Psoas muscle (tissue), 8 donors: ENCODE results near the gene ABLIM1. TPM values are rescaled to one million over a fixed set of nuclear protein-coding genes. Genes with fewer than 3 reads are reported as not detected.

Experiments used
- ATAC-seq, 4 donors: fragments of 200-7000 bp; cut with Tn5 transposase; one replicate each; pipeline ENCODE4 v1.9.1; 2020; ENCODE audit warnings: moderate library complexity in 3 of 4, mild to moderate bottlenecking in 2 of 4
- DNase-seq, 2 donors: peaks; one replicate each; pipeline ENCODE4 v3.0.0-alpha.2; 2020
- H3K27ac ChIP-seq: fragments of 200-600 bp; one replicate; pipeline ENCODE4 v1.8.0; 2022
- H3K27me3 ChIP-seq, 3 donors: fragments of 200-600 bp in 1 of 3; one replicate each; pipeline versions ENCODE4 v1.6.1 to v1.8.0; 2013 to 2022; ENCODE audit warnings: low read length in 2 of 3, mild to moderate bottlenecking in 2 of 3, moderate library complexity in 1 of 3; ENCODE audit not compliant: insufficient read depth in 3 of 3
- H3K36me3 ChIP-seq, 2 donors: fragments of 200-600 bp in 1 of 2; one replicate each; pipeline versions ENCODE4 v1.6.1 to v1.8.0; 2013 to 2022; ENCODE audit warnings: low read depth in 1 of 2, mild to moderate bottlenecking in 1 of 2, moderate library complexity in 1 of 2; ENCODE audit not compliant: insufficient read depth in 1 of 2
- H3K4me1 ChIP-seq: fragments of 200-600 bp; one replicate; pipeline ENCODE4 v1.8.0; 2022
- H3K4me3 ChIP-seq: fragments of 200-600 bp; one replicate; pipeline ENCODE4 v1.8.0; 2022; ENCODE audit warnings: mild to moderate bottlenecking
- H3K9me3 ChIP-seq: fragments of 200-600 bp; one replicate; pipeline ENCODE4 v1.8.0; 2022
- WGBS, 3 donors: extraction: QIAGEN DNeasy Blood & Tissue Kit; methylation state at CpG; one replicate each; pipeline versions ENCODE4 v1.1.6 to v1.1.7; 2013; 5-methylcytosine and 5-hydroxymethylcytosine counted together
- intact Hi-C, 2 donors: fragments of 100-400 bp; cut with DNase I; formaldehyde crosslinking; loops; one replicate each; pipeline versions ENCODE4 v1.11.0 to v1.14.2; 2022
- polyA plus RNA-seq, 3 donors: library from polyadenylated mRNA; stranded (reverse); fragments of 200-250 nt; gene quantifications; one replicate each; pipeline ENCODE4 v1.2.3, GENCODE V29; 2013
- total RNA-seq, 4 donors: library from RNA; stranded (reverse); fragmentation: NEBNext Ultra II Directional in 2 of 4; extraction: Animal tissue kit (Norgen Biotek cat#: 25700) in 2 of 4; gene quantifications; one replicate each; pipeline versions ENCODE4 v1.2.1 to v1.2.4, GENCODE V29; 2021 to 2023
- TF ChIP-seq, protein P1 (sequence below): fragments of 200-600 bp; IDR thresholded peaks from one replicate; pipeline ENCODE4 v1.8.0; 2022; ENCODE audit warnings: antibody characterized with exemption
- donor health status: healthy with polysubstance abuse.
- donor health status: DM: no; HTN: no; CAD: no; lungs with moderate emphysema.
- donor health status: Bipolar disorder and iron deficiency.
- donor health status: healthy.
- donor health status: DM: yes; HTN: yes; CAD: no.
- donor health status: DM: no; HTN: no; CAD: no.
- donor health status: DM: no; HTN: no; CAD: no.
- donor health status: DM: yes; HTN: yes; CAD: no.

Gene ABLIM1
- total and polyA plus RNA-seq, 7 donors: 15.4 to 183 (median 21.8) TPM

DNA sequence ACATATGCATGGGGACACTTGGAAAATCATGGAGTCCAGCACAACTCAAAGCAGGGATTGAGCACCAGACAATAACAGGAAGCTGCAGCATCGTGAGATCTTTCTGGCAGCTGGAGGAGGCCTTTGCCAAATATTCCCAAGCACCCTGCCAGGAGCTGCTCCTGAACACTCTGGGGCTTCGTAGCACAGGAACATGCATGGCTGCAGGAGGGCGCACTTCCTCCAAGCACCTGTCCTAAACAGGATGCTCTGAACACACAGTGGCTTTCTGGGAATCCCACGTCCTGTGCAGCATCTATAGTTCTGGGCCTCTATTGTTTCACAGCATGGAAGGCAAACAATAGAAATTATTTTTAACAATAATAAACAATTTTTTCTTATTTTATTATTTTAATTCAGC lies 4.1 kb downstream of the ABLIM1 start:
- Histone ChIP-seq H3K9me3 (no peaks in the 10 kb centered on the region), H3K36me3 (no peaks in the 10 kb centered on the region), H3K27me3 (no peaks in the 10 kb centered on the region), H3K4me3 (no peak overlapping the region), H3K4me1 (peaks cover 3% of the 10 kb centered on the region), H3K27ac (peak overlapping the region; percentile 4)
- TF ChIP-seq, protein P1, sequence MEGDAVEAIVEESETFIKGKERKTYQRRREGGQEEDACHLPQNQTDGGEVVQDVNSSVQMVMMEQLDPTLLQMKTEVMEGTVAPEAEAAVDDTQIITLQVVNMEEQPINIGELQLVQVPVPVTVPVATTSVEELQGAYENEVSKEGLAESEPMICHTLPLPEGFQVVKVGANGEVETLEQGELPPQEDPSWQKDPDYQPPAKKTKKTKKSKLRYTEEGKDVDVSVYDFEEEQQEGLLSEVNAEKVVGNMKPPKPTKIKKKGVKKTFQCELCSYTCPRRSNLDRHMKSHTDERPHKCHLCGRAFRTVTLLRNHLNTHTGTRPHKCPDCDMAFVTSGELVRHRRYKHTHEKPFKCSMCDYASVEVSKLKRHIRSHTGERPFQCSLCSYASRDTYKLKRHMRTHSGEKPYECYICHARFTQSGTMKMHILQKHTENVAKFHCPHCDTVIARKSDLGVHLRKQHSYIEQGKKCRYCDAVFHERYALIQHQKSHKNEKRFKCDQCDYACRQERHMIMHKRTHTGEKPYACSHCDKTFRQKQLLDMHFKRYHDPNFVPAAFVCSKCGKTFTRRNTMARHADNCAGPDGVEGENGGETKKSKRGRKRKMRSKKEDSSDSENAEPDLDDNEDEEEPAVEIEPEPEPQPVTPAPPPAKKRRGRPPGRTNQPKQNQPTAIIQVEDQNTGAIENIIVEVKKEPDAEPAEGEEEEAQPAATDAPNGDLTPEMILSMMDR: no peak
- intact Hi-C loops: no loop called here
- DNase-seq (no peak), ATAC-seq (peak in 3 of 4 donors; percentile 21 to 62 (median 43))
- 32 to 34% (median 33%) methylated on average over 4 of the region's 4 CpGs for WGBS, 3 donors

DNA sequence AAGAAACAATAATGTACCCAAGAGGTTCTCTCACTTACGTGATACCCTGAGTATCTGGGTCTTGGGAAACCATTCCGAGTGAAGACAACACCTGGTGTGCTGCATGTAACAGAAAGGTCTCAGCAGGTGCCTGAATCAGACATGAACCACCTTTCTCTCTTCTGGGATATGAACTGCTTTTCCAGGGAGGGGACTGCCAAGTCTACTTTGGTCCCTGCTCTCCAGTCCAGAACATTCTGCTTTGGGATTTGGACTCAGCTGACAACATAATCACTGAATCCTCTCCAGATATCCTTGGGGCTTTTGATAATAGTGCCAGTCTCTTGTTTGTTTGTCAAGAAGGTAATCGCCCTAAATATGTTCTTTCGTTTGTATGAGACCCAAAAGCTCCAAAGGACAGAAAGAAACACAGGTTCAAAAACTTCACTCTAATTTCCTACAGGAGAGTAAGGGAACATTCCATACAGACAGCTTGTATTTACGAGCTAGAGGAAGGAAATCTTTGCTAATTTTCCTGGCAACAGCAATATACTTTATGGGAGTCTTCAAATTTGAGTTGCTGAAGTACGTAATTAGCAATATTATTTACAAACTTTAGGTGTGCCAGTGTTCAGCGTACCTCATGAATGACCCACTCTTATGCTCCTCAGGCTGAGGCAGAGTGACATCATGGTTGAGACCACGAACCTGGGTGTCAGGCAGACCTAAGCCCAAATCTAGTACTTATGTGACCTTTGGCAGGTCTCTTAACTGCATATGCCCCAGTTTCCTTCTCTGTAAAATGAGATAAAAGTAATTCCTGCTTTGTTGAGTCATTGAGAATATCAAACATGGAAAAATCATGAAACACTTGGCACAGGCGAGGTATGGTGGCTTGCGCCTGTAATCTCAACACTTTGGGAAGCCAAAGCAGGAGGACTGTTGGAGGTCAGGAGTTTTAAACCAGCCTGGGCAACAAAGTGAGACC lies 5.4 kb downstream of the ABLIM1 start:
- peak in 1 of 4 donors; percentile 36 for ATAC-seq
- H3K27ac ChIP-seq: peak overlapping the region; percentile 41
- 73 to 80% (median 76%) methylated on average over 10 of the region's 10 CpGs for WGBS, 3 donors

DNA sequence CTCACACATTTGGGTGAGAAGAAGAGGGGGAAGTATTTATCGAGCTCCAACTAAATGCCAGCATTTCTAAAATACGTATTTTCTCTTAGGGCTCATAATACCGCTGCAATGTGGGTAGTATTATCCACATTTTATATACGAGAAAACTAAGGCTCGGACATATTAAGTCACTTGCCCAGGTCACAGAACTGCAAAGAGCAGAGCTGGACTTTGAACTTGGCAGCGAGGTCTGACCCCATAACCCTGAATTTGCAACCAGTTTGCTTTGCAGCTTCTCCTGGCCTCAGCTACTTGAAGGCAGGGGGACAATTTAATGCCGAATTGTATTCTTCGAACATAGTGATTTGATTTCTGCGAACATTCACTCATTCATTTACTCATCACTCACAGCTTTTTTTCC lies 7.2 kb downstream of the ABLIM1 start:
- no peak overlapping the region for H3K27ac ChIP-seq
- WGBS, 3 donors: 84 to 92% (median 90%) methylated on average over 9 of the region's 9 CpGs
- no peaks in the 10 kb centered on the region for H3K9me3 ChIP-seq
- DNase-seq: no peak
- H3K4me1 ChIP-seq: peaks cover 8% of the 10 kb centered on the region
- no peaks in the 10 kb centered on the region for H3K36me3 ChIP-seq
- intact Hi-C loops: no loop called here
- TF ChIP-seq, protein P1: no peak
- no peak overlapping the region for H3K4me3 ChIP-seq
- no peak for ATAC-seq
- H3K27me3 ChIP-seq: no peaks in the 10 kb centered on the region

More for the DNA sequence above, 5.4 kb downstream of the ABLIM1 start:
- TF ChIP-seq, protein P1: no peak
- Histone ChIP-seq H3K9me3 (no peaks in the 10 kb centered on the region), H3K36me3 (no peaks in the 10 kb centered on the region), H3K4me3 (no peak overlapping the region), H3K4me1 (peaks cover 8% of the 10 kb centered on the region), H3K27me3 (no peaks in the 10 kb centered on the region)
- intact Hi-C loops: no loop called here
- no peak for DNase-seq

DNA sequence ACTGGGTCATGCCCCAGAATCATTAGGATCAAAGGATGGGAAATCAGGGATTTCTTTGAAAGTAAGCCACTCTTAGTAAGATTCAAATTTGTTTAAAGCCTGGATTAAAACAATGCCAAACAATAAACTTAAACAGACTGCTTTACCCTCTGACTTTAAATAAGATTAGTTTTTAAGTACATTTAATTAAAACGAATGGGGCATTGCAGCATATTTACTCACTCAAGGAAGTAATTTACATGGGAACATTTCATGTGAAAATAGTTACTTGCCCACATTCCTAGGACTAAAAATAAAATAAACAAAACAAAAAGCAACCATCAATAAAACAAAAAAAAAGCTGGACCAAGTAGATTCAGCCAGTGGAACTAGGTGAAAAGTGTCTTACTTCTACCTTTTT lies 7.8 kb downstream of the ABLIM1 start:
- Histone ChIP-seq H3K36me3 (no peaks in the 10 kb centered on the region), H3K27ac (peak overlapping the region; percentile 4), H3K4me3 (no peak overlapping the region), H3K27me3 (no peaks in the 10 kb centered on the region), H3K4me1 (peaks cover 8% of the 10 kb centered on the region), H3K9me3 (no peaks in the 10 kb centered on the region)
- no peak for DNase-seq
- ATAC-seq: no peak
- intact Hi-C loops: no loop called here
- TF ChIP-seq, protein P1: no peak
- WGBS, 3 donors: 51 to 71% (median 68%) methylated on average over 1 of the region's 1 CpG
